Measurements from ENCODE around the gene NEU1. TPM values are rescaled to one million over a fixed set of nuclear protein-coding genes. Genes with fewer than 3 reads are reported as not detected.

Gene NEU1
- total and polyA plus RNA-seq, 9 donors: 23.7 to 61.1 (median 28.2) TPM

GRCh38 chr6:31879143-31879542 is 16.5 kb upstream of the NEU1 start:
- TF ChIP-seq POLR2A (IDR thresholded peaks at IDR 0.05): no peak
- no peak for TF ChIP-seq EP300 (IDR thresholded peaks at IDR 0.05)
- TF ChIP-seq CTCF (IDR thresholded peaks at IDR 0.05): no peak
- intact Hi-C loops (cut with DNase I): no loop called here

GRCh38 chr6:31878726-31879125 is 16.1 kb upstream of the NEU1 start, which contains the start of gene SLC44A4:
TSS of gene SLC44A4 (minus strand) at chr6:31878997. CDS start at chr6:31878980, 17 bp downstream.
- Histone ChIP-seq H3K27ac (peak within 1 kb of the TSS in 1 of 2 donors; percentile 31), H3K36me3 (no peaks in the 10 kb centered on the region), H3K4me3 (no peak within 1 kb of the TSS), H3K9me3 (no peaks in the 10 kb centered on the region), H3K4me1 (ENCODE audit: insufficient read depth) (no peaks in the 10 kb centered on the region), H3K27me3 (no peaks in the 10 kb centered on the region)
- no peak for DNase-seq
- TF ChIP-seq CTCF (IDR thresholded peaks at IDR 0.05): no peak
- no peak for TF ChIP-seq EP300 (IDR thresholded peaks at IDR 0.05)
- no peak for TF ChIP-seq POLR2A (IDR thresholded peaks at IDR 0.05)
- intact Hi-C loops (cut with DNase I): no loop called here
- WGBS, 3 donors: 54 to 69% (median 66%) methylated on average over 18 of the region's 18 CpGs

More at GRCh38 chr6:31879143-31879542, 16.5 kb upstream of the NEU1 start:
- Histone ChIP-seq H3K27me3 (no peaks in the 10 kb centered on the region), H3K9me3 (no peaks in the 10 kb centered on the region), H3K36me3 (no peaks in the 10 kb centered on the region), H3K27ac (no peak overlapping the region), H3K4me3 (no peak overlapping the region), H3K4me1 (ENCODE audit: insufficient read depth) (no peaks in the 10 kb centered on the region)
- DNase-seq: no peak
- WGBS, 3 donors: 70 to 79% (median 78%) methylated on average over 13 of the region's 13 CpGs

GRCh38 chr6:31878222-31878621 is 15.6 kb upstream of the NEU1 start:
- no peaks in the 10 kb centered on the region for H3K9me3 ChIP-seq
- H3K4me1 ChIP-seq (ENCODE audit: insufficient read depth): no peaks in the 10 kb centered on the region
- peak overlapping the region in 1 of 2 donors; percentile 31 for H3K27ac ChIP-seq
- WGBS, 3 donors: 84 to 94% (median 89%) methylated on average over 3 of the region's 3 CpGs
- H3K36me3 ChIP-seq: no peaks in the 10 kb centered on the region
- H3K4me3 ChIP-seq: no peak overlapping the region
- TF ChIP-seq POLR2A (IDR thresholded peaks at IDR 0.05): no peak
- TF ChIP-seq CTCF (IDR thresholded peaks at IDR 0.05): no peak
- TF ChIP-seq EP300 (IDR thresholded peaks at IDR 0.05): no peak
- intact Hi-C loops (cut with DNase I): no loop called here
- no peak for DNase-seq
- H3K27me3 ChIP-seq: no peaks in the 10 kb centered on the region

- no peak for DNase-seq
- H3K27ac ChIP-seq: peak overlapping the region in 1 of 2 donors; percentile 31
- no peak overlapping the region for H3K4me3 ChIP-seq
- TF ChIP-seq EP300 (IDR thresholded peaks at IDR 0.05) (no peak), POLR2A (IDR thresholded peaks at IDR 0.05) (no peak), CTCF (IDR thresholded peaks at IDR 0.05) (no peak)
- H3K27me3 ChIP-seq: no peaks in the 10 kb centered on the region
- no peaks in the 10 kb centered on the region for H3K36me3 ChIP-seq
- WGBS, 3 donors: 64 to 70% (median 66%) methylated on average over 10 of the region's 10 CpGs
- H3K9me3 ChIP-seq: no peaks in the 10 kb centered on the region
- H3K4me1 ChIP-seq (ENCODE audit: insufficient read depth): no peaks in the 10 kb centered on the region
- intact Hi-C loops (cut with DNase I): no loop called here
These were observed 15.1 kb upstream of the NEU1 start for GRCh38 chr6:31877651-31878161.

All from ovary (tissue), 9 donors.